SW 1271 (cell line): ENCODE data around the gene PRR23C.
"Not testable (repeated sequence)": the region's sequence is repeated elsewhere in the genome, so short reads cannot be mapped to it uniquely, and the experiment has no call there.

Experiments
- DNase-seq, 2 experiments: peaks; one replicate each; lab custom pipeline; 2025; lab: John Stamatoyannopoulos, UW

The PRR23C gene

GRCh38 chr3:139044366-139045210, at the start of gene PRR23C:
Gene PRR23C (minus strand): TSS chr3:139044892. CDS start chr3:139044620, 272 bp downstream.
- no peak for DNase-seq

GRCh38 chr3:139093840-139094239, 49.1 kb upstream of the PRR23C start:
- DNase-seq = no peak

- no peak for DNase-seq
Observed at GRCh38 chr3:139088462-139089324, 44.0 kb upstream of the PRR23C start.

- DNase-seq = no peak
Observed at GRCh38 chr3:139087621-139088020, 42.9 kb upstream of the PRR23C start.

DNA sequence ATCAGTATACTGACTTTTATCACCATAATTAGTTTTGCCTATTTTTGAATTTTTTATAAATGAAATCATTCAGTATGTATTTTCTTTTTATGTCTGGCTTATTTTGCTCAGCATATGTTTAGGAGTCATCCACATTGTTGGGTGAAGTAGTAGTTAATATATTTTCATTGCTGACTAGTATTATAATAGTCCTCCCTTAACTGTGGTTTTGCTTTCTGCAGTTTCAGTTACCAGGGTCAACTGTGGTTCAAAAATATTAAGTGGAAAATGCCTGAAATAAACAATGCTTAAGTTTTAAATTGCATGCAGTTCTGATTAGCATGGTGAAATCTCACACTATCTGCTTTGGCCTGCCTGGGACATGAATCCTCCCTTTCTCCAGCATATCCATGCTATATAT, 39.5 kb upstream of the PRR23C start:
- no peak for DNase-seq

GRCh38 chr3:139074565-139075115, 29.9 kb upstream of the PRR23C start:
- DNase-seq = no peak

DNA sequence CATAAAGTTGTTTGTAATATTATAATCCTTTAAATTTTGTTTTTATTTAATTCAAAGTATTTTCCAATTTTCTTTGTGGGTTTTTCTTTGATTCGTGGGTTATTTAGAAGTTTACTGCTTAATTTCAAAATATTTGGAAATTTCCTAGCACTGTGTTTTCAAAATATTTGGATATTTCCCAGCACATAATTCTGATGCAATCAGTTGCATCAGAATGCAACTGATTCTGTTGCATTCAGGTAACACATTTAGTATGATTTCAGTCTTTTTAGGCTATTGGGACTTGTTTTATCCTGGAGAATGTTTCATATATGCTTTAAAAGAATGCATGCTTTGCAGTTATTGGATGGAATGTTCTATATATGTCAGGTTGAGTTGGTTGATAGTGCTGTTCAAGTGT, 18.2 kb upstream of the PRR23C start:
- no peak for DNase-seq

DNA sequence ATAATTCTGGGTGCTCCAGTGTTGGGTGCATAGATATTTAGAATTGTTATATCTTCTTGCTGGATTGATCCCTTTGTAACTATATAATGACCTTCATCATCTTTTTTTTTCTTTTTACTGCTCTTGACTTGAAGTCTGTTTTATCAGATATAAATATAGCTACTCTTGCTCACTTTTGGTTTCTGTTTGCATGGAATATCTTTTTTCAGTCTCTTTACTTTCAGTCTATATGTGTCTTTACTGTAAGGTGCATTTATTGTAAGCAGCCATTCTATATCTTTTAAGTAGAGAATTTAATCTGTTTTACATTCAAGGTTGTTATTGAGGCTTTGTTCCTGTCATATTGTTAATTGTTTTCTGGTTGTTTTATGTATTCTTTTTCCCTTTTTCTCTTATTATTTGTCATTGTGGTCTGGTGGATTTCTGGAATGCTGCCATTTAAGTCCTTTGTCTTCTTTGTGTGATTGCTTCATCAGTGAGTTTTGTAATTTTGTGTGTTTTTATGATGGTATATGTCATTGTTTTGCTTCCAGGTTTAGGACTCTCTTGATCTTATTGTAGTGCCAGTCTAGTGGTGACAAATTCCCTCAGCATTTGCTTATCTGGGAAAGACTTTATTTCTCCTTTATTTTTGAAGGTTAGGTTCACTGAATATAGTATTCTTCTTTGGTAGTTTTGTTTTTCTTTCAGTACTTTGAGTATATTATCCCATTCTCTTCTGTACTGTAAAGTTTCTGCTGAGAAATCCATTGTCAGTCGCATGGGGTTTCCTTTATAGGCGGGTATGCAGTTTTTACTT, 8.3 kb upstream of the PRR23C start:
- DNase-seq = no peak

DNA sequence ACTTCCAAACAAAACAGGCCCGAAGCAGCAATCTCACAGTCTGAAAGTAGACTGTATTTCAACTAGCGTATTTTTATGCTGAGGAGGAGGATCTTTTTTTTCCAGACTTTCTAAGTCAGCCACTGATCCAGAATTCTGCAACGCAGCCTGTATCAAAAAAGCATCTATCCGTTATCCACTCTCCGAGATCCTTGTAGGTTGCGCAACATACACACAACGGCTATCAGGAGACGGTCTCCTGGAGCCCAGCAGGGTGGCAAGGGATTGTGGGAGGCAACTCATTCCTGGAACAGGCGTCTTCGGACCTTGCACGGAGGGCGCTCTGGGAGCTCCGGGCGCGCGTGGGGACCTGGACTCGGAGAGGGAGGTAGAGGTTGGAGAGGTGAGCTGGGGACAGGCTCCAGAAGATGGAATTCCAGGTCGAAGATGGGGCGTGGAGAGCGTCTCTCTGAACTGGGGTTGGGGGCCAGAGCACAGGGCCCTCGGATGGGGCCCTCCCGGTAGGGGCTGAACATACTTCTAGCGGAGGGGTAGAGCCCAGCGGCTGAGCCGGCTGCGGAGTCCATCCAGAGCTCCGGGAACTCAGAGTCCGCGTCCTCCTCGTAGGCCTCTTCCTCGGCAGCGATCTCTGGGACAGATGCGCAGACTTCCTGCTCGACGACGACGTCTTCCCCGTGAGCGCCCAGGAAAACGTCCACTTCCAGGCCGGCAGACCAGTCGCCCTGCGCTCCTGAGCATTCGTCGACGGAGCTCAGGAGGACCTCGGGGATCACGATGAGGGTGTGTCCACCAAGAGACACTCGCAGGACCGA, 932 bp downstream of the PRR23C start:
- DNase-seq = no peak

DNA sequence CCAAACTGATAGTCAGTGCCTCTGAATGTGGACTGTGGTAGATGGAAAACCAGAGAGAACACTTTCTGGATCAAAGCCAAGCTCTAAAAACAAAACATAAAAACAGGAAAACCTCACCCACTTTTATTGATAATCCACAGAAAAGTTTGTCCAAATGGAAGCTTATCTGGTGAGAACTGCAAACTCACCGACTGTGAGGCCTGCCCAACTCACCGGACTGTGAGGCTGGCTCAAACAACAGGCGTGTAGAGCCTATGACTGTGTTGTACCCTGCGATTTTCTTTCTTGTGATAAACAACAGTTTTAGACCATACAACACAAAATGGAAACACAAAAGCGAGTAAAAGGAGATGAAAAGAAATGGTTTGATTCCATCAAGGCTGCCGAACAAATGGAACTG, 7.2 kb downstream of the PRR23C start:
- DNase-seq = no peak

- no peak for DNase-seq
Observed at GRCh38 chr3:139032326-139033002, 12.2 kb downstream of the PRR23C start.

DNA sequence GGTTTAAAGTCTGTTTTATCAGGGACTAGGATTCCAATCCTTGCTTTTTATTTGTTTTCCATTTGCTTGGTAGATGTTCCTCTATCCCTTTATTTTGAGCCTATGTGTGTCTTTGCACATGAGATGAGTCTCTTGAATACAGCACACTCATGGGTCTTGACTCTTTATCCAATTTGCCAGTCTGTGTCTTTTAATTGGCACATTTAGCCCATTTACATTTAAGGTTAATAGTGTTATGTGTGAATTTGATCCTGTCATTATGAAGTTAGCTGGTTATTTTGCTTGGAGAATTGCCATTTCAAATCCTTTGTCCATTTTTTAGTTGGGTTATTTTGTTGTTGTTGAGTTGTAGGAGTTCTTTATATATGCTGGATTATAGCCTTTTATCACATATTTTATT, 14.1 kb downstream of the PRR23C start:
- not testable (repeated sequence) for DNase-seq

GRCh38 chr3:139024968-139025367, 19.7 kb downstream of the PRR23C start:
- DNase-seq = no peak

- DNase-seq = no peak
Observed at GRCh38 chr3:139020868-139021234, 23.8 kb downstream of the PRR23C start, which contains the start of gene PRR23B. Gene PRR23B (minus strand): TSS chr3:139020926. CDS start chr3:139020661, 265 bp downstream.

- no peak for DNase-seq
Observed at GRCh38 chr3:139020036-139020867, 24.4 kb downstream of the PRR23C start.

DNA sequence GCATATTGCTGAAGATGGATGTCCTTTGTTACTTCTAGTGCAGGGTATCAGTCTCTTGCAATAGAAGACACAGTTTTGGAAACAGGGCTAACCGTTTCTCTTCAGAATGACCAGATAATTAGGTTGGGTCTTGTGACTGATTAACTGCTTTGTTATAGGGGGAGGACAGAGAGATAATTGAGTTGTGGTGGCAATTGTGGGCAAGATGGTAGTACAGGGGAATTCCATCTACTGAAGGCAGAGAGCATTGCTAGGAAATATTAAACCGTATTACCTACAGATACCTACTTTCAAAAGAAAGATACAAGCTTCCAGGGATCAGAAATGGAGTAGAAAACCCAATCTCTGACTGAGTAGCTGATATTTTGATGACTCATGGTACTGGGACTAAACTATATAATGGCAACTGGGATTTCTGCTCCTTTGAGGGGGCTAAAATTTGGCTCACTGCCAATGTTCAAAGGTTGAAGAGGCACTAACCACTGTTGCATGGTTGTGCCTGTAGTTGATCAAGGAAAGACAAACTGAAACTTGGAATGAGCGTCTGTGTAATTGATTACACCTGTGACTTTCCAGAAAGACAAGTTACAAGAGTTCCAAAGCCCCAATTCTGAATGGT, 28.2 kb downstream of the PRR23C start:
- no peak for DNase-seq

DNA sequence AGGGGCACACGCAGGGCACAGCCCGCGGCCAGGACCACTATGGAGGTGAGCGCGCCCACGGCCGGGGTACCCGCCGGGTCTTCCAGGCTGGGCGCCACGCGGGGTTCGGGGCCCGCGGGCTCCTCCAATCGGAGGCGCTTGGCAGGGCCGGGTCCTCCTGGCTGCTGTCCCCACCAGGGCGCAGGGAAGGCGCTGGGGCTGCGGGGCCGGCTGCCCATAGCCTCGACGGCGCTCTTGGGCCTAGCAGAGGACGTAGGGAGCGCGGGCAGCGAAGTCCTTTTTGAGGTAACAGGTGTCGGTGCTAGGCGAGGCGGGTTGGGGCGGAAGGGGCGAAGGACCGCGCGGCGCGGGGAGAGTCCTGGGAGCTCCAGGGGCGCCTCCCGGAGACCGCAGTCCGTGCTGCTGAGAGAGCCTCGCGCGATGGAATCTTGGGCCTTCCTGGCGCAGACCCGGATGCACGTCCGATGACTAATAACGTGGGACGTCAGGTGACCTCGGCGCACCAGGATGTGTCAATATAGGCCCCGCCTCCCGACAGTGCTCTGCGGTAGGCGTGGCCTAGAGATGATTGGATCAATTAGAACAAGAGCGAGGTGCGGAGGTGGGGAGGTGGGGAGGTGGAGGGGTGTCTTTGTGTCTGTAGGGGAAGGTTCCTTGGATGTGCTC, 38.5 kb downstream of the PRR23C start, which contains the start of gene PRR23A:
TSS of gene PRR23A (minus strand) at position 218 of the 666 bp plus-strand sequence. CDS start at position 218, 0 bp downstream.
- DNase-seq = no peak

GRCh38 chr3:139005356-139005993, 39.2 kb downstream of the PRR23C start:
- no peak for DNase-seq
